Upper lobe of left lung (tissue), 6 donors: ENCODE data around the gene CFAP52. TPM values are rescaled to one million over a fixed set of nuclear protein-coding genes. Genes with fewer than 3 reads are reported as not detected.

Experiments
- ATAC-seq, 2 donors: fragments of 200-7000 bp; cut with Tn5 transposase; one replicate each; pipeline ENCODE4 v1.9.1; 2022; ENCODE audit warnings: mild to moderate bottlenecking in 2 of 2, moderate library complexity in 2 of 2; ENCODE audit not compliant: low FRiP score in 2 of 2
- DNase-seq, 2 donors: peaks; one replicate each; pipeline ENCODE4 v3.0.0-alpha.2; 2019 to 2020
- H3K27ac ChIP-seq, 4 donors: fragments of 200-600 bp; sonication (generic); one replicate each; pipeline ENCODE4 v1.5.1; 2016 to 2019
- H3K27me3 ChIP-seq, 4 donors: fragments of 200-600 bp; sonication (generic); one replicate each; pipeline ENCODE4 v1.5.1; 2017 to 2019
- H3K36me3 ChIP-seq, 4 donors: fragments of 200-600 bp; sonication (generic); one replicate each; pipeline ENCODE4 v1.5.1; 2016 to 2019
- H3K4me1 ChIP-seq, 4 donors: fragments of 200-600 bp; sonication (generic); one replicate each; pipeline ENCODE4 v1.5.1; 2018 to 2019
- H3K4me3 ChIP-seq, 4 donors: fragments of 200-600 bp; sonication (generic); one replicate each; pipeline ENCODE4 v1.5.1; 2017 to 2019; ENCODE audit warnings: mild to moderate bottlenecking in 2 of 4, moderate library complexity in 1 of 4
- H3K9me3 ChIP-seq, 4 donors: fragments of 200-600 bp; sonication (generic); one replicate each; pipeline ENCODE4 v1.5.1; 2018 to 2019
- EP300 ChIP-seq, 4 donors: sonication (generic); formaldehyde crosslinking; IDR thresholded peaks; one replicate each; pipeline ENCODE4 v1.5.1; 2017; ENCODE audit warnings: antibody characterized with exemption in 4 of 4, control low read depth in 2 of 4
- POLR2A ChIP-seq, 4 donors: fragments of 450-650 bp; IDR thresholded peaks; one replicate each; pipeline ENCODE4 v1.5.1; 2016 to 2017; ENCODE audit warnings: antibody characterized with exemption in 4 of 4, mild to moderate bottlenecking in 2 of 4
- POLR2AphosphoS5 ChIP-seq, 2 donors: sonication (generic); formaldehyde crosslinking; IDR thresholded peaks; one replicate each; pipeline ENCODE4 v1.5.1; 2017; ENCODE audit warnings: antibody characterized with exemption in 2 of 2
- WGBS, 2 donors: methylation state at CpG; one replicate each; pipeline ENCODE4 v1.1.5; 2017 to 2018; 5-methylcytosine and 5-hydroxymethylcytosine counted together
- total RNA-seq, 6 donors: library from RNA; depleted of rRNA in 4 of 6; stranded (reverse); fragments of >200 nt in 4 of 6; gene quantifications; one replicate each; pipeline versions ENCODE4 v1.1.0 to v1.2.1, GENCODE V29; 2016 to 2021
- TF ChIP-seq, protein P1 (sequence below), 6 experiments: fragments of 450-650 bp in 4 of 6; fragments of 200-600 bp in 2 of 6; sonication (generic) in 2 of 6; IDR thresholded peaks; one replicate each; pipeline ENCODE4 v1.5.1; 2016 to 2019; ENCODE audit warnings: antibody characterized with exemption in 6 of 6
- donor health status: DM: no; HTN: no; CAD: no; lungs with moderate emphysema.
- donor health status: DM: no; HTN: yes; CAD: no; lungs with severe emphysema.

CFAP52 gene
- total RNA-seq, 6 donors from 2014 or later, result 0.72 to 69.0 (median 12.5) TPM

DNA sequence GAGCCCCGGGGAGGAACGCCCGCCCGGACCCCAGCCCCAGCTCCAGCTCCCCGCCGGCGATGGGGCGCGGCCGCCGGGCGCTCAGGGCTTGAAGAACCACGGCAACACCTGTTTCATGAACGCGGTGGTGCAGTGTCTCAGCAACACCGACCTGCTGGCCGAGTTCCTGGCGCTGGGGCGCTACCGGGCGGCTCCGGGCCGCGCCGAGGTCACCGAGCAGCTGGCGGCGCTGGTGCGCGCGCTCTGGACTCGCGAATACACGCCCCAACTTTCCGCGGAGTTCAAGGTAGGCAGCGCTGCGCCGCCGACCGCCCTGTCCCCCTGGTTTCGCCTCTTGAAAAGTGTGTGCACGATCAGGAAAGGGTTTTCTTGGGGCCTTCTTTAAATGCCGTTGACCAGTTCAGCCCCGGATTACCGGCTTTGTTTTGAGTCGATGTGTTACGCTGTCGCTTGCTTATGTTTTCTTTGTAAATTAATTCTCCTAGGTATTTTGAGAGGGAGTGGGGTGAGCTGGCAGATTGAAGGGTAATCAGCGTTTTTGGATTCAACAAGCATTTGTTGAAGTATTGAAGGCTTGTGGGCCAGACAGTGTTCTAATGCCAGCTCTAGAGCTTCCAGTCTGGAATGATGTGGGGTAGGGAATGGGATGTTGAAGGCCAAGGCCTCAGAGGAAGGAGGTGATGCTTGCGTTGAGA is 69.6 kb downstream of the CFAP52 start:
- TF ChIP-seq EP300 (IDR thresholded peaks at IDR 0.05) (no peak), POLR2A (IDR thresholded peaks at IDR 0.05) (no peak), POLR2AphosphoS5 (IDR thresholded peaks at IDR 0.05) (no peak)
- TF ChIP-seq, protein P1, sequence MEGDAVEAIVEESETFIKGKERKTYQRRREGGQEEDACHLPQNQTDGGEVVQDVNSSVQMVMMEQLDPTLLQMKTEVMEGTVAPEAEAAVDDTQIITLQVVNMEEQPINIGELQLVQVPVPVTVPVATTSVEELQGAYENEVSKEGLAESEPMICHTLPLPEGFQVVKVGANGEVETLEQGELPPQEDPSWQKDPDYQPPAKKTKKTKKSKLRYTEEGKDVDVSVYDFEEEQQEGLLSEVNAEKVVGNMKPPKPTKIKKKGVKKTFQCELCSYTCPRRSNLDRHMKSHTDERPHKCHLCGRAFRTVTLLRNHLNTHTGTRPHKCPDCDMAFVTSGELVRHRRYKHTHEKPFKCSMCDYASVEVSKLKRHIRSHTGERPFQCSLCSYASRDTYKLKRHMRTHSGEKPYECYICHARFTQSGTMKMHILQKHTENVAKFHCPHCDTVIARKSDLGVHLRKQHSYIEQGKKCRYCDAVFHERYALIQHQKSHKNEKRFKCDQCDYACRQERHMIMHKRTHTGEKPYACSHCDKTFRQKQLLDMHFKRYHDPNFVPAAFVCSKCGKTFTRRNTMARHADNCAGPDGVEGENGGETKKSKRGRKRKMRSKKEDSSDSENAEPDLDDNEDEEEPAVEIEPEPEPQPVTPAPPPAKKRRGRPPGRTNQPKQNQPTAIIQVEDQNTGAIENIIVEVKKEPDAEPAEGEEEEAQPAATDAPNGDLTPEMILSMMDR (IDR thresholded peaks at IDR 0.05), result peak in 1 of 6 experiments; percentile 13
- peak; percentile 80 to 93 for DNase-seq
- Histone ChIP-seq H3K9me3 (no peaks in the 10 kb centered on the region), H3K36me3 (no peaks in the 10 kb centered on the region), H3K27ac (peak overlapping the region; percentile 73 to 86 (median 81)), H3K27me3 (peaks cover 0 to 7% (median 2%) of the 10 kb centered on the region in 4 donors), H3K4me1 (peaks cover 0 to 37% (median 13%) of the 10 kb centered on the region in 4 donors), H3K4me3 (peak overlapping the region; percentile 49 to 82 (median 59))
- 4 to 10% methylated on average over 16 to 45 of the region's 51 CpGs for WGBS, 2 donors
- peak; percentile 53 to 70 for ATAC-seq

DNA sequence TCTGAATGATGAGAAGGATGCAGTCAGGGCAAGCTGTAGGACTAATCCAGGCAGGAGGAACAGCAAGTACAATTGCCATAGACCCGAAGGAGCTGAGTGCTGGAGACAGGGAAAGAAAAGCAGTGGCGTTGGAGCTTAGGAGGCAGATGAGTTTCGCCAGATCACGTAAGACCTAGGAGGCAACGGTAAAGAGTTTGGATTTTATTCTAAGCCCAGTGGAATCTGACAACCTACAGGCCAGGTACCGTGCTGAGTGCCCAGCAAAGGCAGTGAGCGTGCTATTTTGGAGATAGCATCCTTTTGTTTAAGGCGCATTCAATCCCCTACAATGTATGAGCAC is 70.1 kb downstream of the CFAP52 start:
- H3K9me3 ChIP-seq, result no peaks in the 10 kb centered on the region
- peak overlapping the region in 3 of 4 donors; percentile 54 to 82 (median 64) for H3K4me3 ChIP-seq
- ATAC-seq (no peak), DNase-seq (no peak)
- H3K27me3 ChIP-seq, result peaks cover 0 to 7% (median 2%) of the 10 kb centered on the region in 4 donors
- H3K36me3 ChIP-seq, result no peaks in the 10 kb centered on the region
- H3K27ac ChIP-seq, result peak overlapping the region in 1 of 4 donors; percentile 80
- WGBS, 2 donors, result 46 to 57% methylated on average over 8 of the region's 8 CpGs
- H3K4me1 ChIP-seq, result peaks cover 0 to 37% (median 13%) of the 10 kb centered on the region in 4 donors
- no peak for TF ChIP-seq POLR2A (IDR thresholded peaks at IDR 0.05)

DNA sequence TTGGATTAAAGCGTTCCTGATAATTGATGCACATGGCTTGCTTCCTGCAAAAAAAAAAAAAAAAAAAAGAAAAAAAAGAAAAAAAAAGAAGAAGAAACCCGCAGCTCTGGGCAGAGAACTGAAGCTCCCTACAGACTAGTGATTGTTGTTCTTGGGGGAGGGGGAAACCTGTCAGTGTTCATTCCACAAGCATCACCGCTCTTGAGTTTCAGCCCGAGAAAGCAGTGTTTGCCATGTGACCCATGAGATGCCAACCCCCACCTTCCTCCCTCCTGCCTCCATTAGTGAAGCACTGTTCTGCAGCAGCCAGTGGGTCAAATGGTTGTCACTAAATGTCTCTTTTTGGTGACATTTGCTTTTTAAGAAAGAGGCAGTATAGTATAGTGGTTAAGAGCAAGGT is 70.6 kb downstream of the CFAP52 start:
- H3K36me3 ChIP-seq, result no peaks in the 10 kb centered on the region
- ATAC-seq (no peak), DNase-seq (peak in 1 of 2 donors; percentile 23)
- no peaks in the 10 kb centered on the region for H3K9me3 ChIP-seq
- H3K27me3 ChIP-seq, result peaks cover 0 to 7% (median 2%) of the 10 kb centered on the region in 4 donors
- WGBS, 2 donors, result 27 to 34% methylated on average over 4 of the region's 4 CpGs
- peaks cover 0 to 37% (median 13%) of the 10 kb centered on the region in 4 donors for H3K4me1 ChIP-seq
- H3K27ac ChIP-seq, result no peak overlapping the region
- peak overlapping the region in 1 of 4 donors; percentile 82 for H3K4me3 ChIP-seq
- TF ChIP-seq, protein P1 (IDR thresholded peaks at IDR 0.05), result no peak
- no peak for TF ChIP-seq EP300 (IDR thresholded peaks at IDR 0.05)
- TF ChIP-seq POLR2A (IDR thresholded peaks at IDR 0.05), result no peak
- TF ChIP-seq POLR2AphosphoS5 (IDR thresholded peaks at IDR 0.05), result no peak

DNA sequence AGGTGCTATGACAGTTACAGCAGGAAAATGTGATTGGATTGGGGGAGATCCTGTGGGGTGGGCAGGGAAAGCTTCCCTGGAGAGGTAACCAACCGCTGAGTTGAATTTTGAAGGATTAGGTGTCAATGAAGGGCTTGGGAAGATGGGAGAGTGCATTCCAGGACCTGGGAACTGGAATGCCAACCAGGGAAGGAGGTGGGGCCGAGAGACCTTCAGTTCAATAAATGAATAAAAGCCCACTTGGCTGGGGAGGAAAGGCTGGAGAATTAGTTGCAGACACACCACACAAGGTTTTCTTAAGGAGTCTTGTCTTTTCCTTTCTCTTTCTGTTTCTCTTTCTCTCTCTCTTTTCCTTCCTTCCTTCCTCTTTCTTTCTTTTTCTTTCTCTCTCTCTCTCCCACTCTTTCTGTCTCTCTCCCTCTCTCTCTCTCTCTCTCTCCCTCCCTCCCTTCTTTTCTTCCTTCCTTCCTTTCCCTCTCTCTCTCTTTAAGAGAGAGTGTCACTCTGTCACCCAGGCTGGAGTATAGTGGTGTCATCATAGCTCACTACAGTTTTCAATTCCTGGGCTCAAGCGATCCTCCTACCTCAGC is 72.2 kb downstream of the CFAP52 start:
- no peak for DNase-seq
- WGBS, 2 donors, result 67 to 82% methylated on average over 3 of the region's 3 CpGs
- no peak overlapping the region for H3K4me3 ChIP-seq
- ATAC-seq, result no peak
- TF ChIP-seq POLR2AphosphoS5 (IDR thresholded peaks at IDR 0.05), result no peak
- no peak for TF ChIP-seq POLR2A (IDR thresholded peaks at IDR 0.05)
- TF ChIP-seq EP300 (IDR thresholded peaks at IDR 0.05), result no peak
- TF ChIP-seq, protein P1 (IDR thresholded peaks at IDR 0.05), result no peak
- no peaks in the 10 kb centered on the region for H3K9me3 ChIP-seq
- H3K36me3 ChIP-seq, result no peaks in the 10 kb centered on the region
- peaks cover 0 to 7% (median 2%) of the 10 kb centered on the region in 4 donors for H3K27me3 ChIP-seq
- peaks cover 0 to 37% (median 13%) of the 10 kb centered on the region in 4 donors for H3K4me1 ChIP-seq
- H3K27ac ChIP-seq, result no peak overlapping the region

DNA sequence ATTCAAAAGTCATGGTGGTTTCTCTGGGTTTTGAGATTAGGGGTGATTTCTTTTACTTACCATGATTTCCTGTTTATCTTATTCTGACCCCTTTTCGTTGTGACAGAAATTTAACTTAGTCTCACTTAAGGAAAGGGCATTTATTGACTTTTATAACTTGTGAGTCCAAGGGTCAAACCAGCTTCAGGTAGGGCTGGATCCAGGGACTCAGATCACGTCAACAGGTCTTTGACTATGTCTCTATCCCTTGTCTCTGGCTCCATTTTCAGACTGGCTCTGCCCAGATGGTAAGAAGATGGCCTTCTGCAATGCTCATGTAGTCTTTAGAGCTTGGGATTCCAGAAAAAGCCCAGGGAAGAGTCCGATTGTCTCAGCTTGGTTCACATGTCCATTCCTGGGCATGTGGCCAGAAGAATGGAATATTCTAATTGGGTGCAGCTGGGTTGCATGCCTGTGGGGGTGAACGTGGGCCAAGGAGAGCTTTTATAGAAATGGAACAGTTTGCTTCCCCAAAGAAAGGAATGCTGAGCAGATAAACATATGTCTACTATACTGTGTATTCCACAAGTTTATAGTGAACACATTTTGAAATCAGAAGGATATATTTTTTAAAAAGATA is 82.3 kb downstream of the CFAP52 start:
- Histone ChIP-seq H3K27me3 (no peaks in the 10 kb centered on the region), H3K4me1 (no peaks in the 10 kb centered on the region), H3K4me3 (no peak overlapping the region), H3K36me3 (no peaks in the 10 kb centered on the region), H3K27ac (no peak overlapping the region), H3K9me3 (no peaks in the 10 kb centered on the region)
- TF ChIP-seq POLR2A (IDR thresholded peaks at IDR 0.05), result no peak
- no peak for TF ChIP-seq POLR2AphosphoS5 (IDR thresholded peaks at IDR 0.05)
- no peak for TF ChIP-seq EP300 (IDR thresholded peaks at IDR 0.05)
- TF ChIP-seq, protein P1 (IDR thresholded peaks at IDR 0.05), result no peak
- ATAC-seq (no peak), DNase-seq (no peak)
- 60 to 61% methylated on average over 4 of the region's 4 CpGs for WGBS, 2 donors
